Endothelial cell (in vitro differentiated cells): ENCODE results near the gene GPRIN1. TPM values are rescaled to one million over a fixed set of nuclear protein-coding genes. Genes with fewer than 3 reads are reported as not detected.
A peak's percentile ranks its signal among the peaks of the same experiment; 100 is the strongest.

Experiments used
- DNase-seq: peaks from one replicate; pipeline ENCODE4 v3.0.0; 2021; ENCODE audit warnings: low spot score
- H3K27ac Mint-ChIP-seq: one replicate; pipeline ENCODE4 v1.8.0; 2021; ENCODE audit warnings: mixed read lengths, inconsistent platforms; ENCODE audit not compliant: unreplicated experiment
- H3K27me3 Mint-ChIP-seq: one replicate; pipeline ENCODE4 v1.8.0; 2021; ENCODE audit warnings: mild to moderate bottlenecking, moderate library complexity, mixed read lengths, inconsistent platforms; ENCODE audit not compliant: unreplicated experiment
- H3K36me3 Mint-ChIP-seq: one replicate; pipeline ENCODE4 v1.8.0; 2021; ENCODE audit warnings: mild to moderate bottlenecking, low read depth, mixed read lengths, inconsistent platforms; ENCODE audit not compliant: unreplicated experiment
- H3K4me1 Mint-ChIP-seq: one replicate; pipeline ENCODE4 v1.8.0; 2021; ENCODE audit warnings: mild to moderate bottlenecking, mixed read lengths, inconsistent platforms; ENCODE audit not compliant: unreplicated experiment
- H3K4me3 Mint-ChIP-seq: one replicate; pipeline ENCODE4 v1.8.0; 2021; ENCODE audit warnings: mild to moderate bottlenecking, mixed read lengths, inconsistent platforms; ENCODE audit not compliant: unreplicated experiment
- H3K9me3 Mint-ChIP-seq: one replicate; pipeline ENCODE4 v1.8.0; 2021; ENCODE audit warnings: mixed read lengths, inconsistent platforms; ENCODE audit not compliant: unreplicated experiment
- total RNA-seq: library from RNA; stranded (reverse); fragmentation: NEBNext Ultra II Directional; extraction: Animal tissue kit (Norgen Biotek cat#: 25700); gene quantifications from one replicate; pipeline ENCODE4 v1.2.1, GENCODE V29; 2021; ENCODE audit not compliant: unreplicated experiment
- TF ChIP-seq, protein P1 (sequence below): fragments of 200-600 bp; sonication (generic); IDR thresholded peaks from one replicate; pipeline ENCODE4 v1.5.0; 2021; ENCODE audit warnings: antibody characterized with exemption; ENCODE audit not compliant: unreplicated experiment

Gene GPRIN1
- total RNA-seq, 1 donor from 2014 or later: 3.9 TPM

- H3K27ac Mint-ChIP-seq: no peak overlapping the region
- peaks cover 23% of the 10 kb centered on the region for H3K27me3 Mint-ChIP-seq
- TF ChIP-seq, protein P1, sequence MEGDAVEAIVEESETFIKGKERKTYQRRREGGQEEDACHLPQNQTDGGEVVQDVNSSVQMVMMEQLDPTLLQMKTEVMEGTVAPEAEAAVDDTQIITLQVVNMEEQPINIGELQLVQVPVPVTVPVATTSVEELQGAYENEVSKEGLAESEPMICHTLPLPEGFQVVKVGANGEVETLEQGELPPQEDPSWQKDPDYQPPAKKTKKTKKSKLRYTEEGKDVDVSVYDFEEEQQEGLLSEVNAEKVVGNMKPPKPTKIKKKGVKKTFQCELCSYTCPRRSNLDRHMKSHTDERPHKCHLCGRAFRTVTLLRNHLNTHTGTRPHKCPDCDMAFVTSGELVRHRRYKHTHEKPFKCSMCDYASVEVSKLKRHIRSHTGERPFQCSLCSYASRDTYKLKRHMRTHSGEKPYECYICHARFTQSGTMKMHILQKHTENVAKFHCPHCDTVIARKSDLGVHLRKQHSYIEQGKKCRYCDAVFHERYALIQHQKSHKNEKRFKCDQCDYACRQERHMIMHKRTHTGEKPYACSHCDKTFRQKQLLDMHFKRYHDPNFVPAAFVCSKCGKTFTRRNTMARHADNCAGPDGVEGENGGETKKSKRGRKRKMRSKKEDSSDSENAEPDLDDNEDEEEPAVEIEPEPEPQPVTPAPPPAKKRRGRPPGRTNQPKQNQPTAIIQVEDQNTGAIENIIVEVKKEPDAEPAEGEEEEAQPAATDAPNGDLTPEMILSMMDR: no peak
- peaks cover 6% of the 10 kb centered on the region for H3K4me1 Mint-ChIP-seq
- no peak for DNase-seq
- H3K36me3 Mint-ChIP-seq: peaks cover 20% of the 10 kb centered on the region
- no peaks in the 10 kb centered on the region for H3K9me3 Mint-ChIP-seq
- no peak overlapping the region for H3K4me3 Mint-ChIP-seq
Measured at GRCh38 chr5:176651472-176651980, 41.6 kb upstream of the GPRIN1 start.

- Mint-ChIP-seq H3K27me3 (peaks cover 24% of the 10 kb centered on the region), H3K27ac (no peak overlapping the region), H3K9me3 (no peaks in the 10 kb centered on the region), H3K4me1 (peaks cover 6% of the 10 kb centered on the region), H3K36me3 (peaks cover 15% of the 10 kb centered on the region), H3K4me3 (peak overlapping the region; percentile 24)
- DNase-seq: no peak
- TF ChIP-seq, protein P1: no peak
Measured at GRCh38 chr5:176650354-176650884, 40.5 kb upstream of the GPRIN1 start.

- TF ChIP-seq, protein P1: no peak
- H3K9me3 Mint-ChIP-seq: no peaks in the 10 kb centered on the region
- DNase-seq: no peak
- H3K36me3 Mint-ChIP-seq: peaks cover 6% of the 10 kb centered on the region
- H3K4me3 Mint-ChIP-seq: peak overlapping the region; percentile 81
- H3K27me3 Mint-ChIP-seq: peaks cover 18% of the 10 kb centered on the region
- H3K27ac Mint-ChIP-seq: no peak overlapping the region
- H3K4me1 Mint-ChIP-seq: peaks cover 6% of the 10 kb centered on the region
Measured at GRCh38 chr5:176648474-176649194, 38.7 kb upstream of the GPRIN1 start.

DNA sequence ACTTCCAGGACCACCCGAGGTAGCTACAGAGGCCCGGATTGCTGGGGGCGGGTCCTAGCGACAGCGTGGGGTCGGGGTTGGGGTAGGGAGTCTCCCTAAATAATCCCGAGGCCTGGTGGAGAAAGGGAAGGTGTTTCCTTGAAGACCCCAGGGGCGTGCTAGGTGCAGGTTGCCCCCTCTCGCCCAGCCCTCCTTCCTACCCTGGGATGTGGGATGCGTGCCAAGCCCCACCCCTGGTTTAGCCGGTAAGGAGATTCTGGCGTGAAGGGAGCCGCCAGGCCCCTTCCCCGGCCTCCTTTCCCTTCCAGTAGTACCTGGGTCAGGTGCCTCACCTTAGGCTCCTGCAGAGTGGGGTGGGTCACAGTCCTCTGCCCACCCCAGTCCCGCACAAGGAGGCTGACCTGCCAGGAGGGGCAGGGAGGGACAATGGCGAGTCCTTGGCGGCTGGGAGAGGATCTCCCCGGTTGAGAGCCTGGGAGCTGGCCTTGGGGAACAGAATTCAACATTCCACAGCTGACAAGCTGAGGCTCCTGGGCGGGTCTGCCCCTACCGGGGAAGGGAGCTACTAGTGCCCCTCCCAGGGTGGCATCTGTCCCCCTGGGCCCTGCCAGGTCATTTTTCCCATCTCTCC lies 38.0 kb upstream of the GPRIN1 start:
- TF ChIP-seq, protein P1: no peak
- no peak for DNase-seq
- H3K27ac Mint-ChIP-seq: no peak overlapping the region
- H3K36me3 Mint-ChIP-seq: no peaks in the 10 kb centered on the region
- H3K27me3 Mint-ChIP-seq: peaks cover 15% of the 10 kb centered on the region
- H3K4me3 Mint-ChIP-seq: peak overlapping the region; percentile 94
- no peaks in the 10 kb centered on the region for H3K9me3 Mint-ChIP-seq
- peaks cover 6% of the 10 kb centered on the region for H3K4me1 Mint-ChIP-seq
